Loucy (cell line): ENCODE measurements around the gene SMIM5.

Experiments
- CTCF ChIP-seq: fragments of 200-600 bp; sonication (generic); conservative IDR thresholded peaks from 2 replicates; pipeline ENCODE4 v1.5.1; 2014; ENCODE audit warnings: mild to moderate bottlenecking, antibody characterized with exemption, low read length
- EZH2phosphoT487 ChIP-seq: fragments of 200-600 bp; IDR thresholded peaks from 2 replicates; pipeline ENCODE4 v1.6.1; 2018; ENCODE audit warnings: antibody characterized with exemption, mild to moderate bottlenecking, moderate library complexity, borderline replicate concordance

- TF ChIP-seq CTCF: no peak
- no peak for TF ChIP-seq EZH2phosphoT487
These were observed 35.3 kb downstream of the SMIM5 start for GRCh38 chr17:75668489-75668888.
